CD4-positive, alpha-beta T cell treated with Interferon alpha-2 for 1 hour (primary cell): ENCODE data around the gene RNF222.
"Not testable (repeated sequence)": the region's sequence is repeated elsewhere in the genome, so short reads cannot be mapped to it uniquely, and the experiment has no call there.

ENCODE experiments used
- DNase-seq, 2 donors: peaks; one replicate each; pipeline ENCODE4 v3.0.0-alpha.2; 2020 to 2022

RNF222 gene

DNA sequence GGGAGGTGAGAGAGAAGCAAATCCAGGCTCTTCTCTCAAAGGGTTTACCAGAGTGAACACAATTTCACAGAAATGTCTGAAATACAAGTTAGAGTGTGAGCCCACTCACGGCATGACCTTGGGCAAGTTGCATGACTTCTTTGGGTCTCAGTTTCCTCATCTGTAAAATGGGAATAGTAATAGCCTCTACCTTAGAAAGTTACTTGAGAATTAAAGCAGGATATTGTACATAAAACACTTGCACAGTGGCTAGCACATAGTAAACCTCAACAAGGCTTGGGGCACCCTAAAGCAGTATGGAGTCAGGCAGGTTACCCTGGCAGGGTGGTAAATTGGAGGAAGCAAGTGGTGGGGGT lies 13.2 kb upstream of the RNF222 start:
- no peak for DNase-seq

DNA sequence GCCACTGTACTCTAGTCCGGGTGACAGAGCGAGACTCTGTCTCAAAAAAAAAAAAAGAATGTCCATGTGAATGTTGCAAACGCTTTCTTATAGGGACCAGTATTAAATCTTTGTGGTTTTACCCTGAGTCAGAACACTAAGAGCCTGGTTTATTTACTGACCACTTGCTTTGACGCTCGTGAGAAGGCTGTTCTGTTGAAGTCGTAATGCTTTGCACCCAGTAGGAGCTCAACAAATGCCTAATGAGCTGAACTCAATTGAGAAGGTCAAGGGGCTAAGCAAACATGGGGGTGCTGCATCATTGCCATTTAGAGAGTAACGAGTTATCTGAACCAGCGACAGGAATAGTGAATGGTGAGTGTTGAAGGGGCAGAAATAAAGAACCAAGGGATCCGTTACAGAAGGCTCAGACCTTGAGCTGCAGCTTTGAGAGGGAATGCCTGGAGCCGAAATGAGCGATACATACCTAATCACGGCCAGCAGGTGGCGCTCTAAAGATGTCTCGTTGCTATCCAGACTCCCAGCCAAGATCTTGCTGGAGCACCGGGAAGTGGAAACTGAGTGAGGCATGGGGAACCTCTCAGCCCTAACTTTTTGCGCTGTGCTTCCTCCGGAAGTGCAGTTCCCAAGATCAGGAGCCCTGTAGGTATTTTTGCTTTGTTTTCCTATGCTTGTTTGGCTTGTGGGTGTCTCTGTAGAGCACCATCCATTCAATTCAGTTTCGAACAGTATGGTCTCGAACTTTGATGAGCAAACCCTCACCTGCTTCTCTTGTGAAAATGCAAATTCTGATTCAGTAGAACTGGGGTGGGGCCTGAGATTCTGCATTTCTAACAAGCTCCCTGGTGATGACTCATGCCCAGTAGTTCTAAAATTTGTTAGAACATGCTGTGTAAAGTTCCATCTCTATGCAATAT lies 12.6 kb upstream of the RNF222 start:
- DNase-seq, result peak; percentile 72 to 79

DNA sequence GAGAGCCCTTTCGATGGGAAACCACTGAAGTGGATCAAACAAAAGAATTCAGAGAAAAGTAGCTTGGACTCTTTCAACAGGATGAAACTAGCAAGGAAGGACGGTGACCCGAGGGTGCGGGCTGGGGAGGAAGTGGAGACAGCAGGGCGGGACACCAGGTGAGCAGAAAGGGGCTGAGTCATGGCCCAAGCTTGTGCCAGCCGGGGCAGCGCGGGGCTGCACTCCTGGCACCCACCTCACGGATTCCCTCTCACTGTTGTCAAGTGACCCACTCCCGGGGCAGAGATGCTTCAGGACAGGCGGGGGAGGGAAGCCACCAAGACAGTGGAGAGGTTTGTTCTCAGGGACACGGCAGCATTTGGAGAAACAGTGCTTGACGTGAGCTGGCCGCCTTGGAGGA lies 10.7 kb upstream of the RNF222 start:
- DNase-seq, result no peak

DNA sequence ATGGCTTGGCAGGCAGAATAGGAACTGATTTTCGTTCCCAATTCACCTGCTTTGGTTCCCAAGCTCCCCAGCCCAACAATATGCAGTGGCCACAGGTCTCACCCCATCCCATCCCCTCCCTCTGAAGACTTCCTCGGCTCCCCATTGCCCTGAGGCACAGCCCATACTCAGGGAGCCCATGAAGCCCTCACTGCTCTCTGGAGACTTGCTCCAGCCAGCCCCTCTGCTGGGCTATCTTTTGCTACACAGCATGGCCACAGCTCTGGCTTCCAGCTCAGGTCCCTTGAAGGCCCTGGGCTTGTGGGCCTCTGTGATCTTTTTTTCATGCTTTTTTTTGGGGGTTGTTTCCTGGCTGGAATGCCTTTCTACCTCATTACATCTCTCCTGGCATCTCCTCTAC lies 8.5 kb upstream of the RNF222 start:
- DNase-seq, result no peak

DNA sequence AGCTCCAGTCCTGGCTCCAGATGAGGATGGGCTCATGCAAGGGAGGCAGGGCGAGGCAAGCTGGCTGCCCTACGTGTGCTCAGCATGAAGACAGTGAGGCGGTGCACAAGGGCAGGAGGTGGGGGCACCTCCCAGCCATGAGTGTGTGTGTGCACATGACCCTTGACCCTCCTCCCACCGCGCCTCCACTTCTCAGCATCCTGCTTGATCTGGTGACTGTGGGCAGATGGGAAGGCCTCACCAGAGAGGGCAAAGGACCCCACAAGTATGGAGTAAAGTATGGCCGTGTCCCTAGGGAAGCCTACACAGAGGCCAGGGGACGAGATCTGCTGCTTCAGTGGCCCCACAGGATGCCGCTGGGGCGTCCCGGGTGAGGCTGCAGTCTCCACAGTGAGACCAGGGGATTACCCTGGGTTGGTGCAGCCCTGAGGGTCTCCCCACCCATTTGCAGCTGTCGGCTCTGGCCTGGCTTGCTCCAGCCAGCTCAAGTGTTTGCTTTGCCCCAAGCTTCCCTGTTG lies 7.9 kb upstream of the RNF222 start:
- no peak for DNase-seq

DNA sequence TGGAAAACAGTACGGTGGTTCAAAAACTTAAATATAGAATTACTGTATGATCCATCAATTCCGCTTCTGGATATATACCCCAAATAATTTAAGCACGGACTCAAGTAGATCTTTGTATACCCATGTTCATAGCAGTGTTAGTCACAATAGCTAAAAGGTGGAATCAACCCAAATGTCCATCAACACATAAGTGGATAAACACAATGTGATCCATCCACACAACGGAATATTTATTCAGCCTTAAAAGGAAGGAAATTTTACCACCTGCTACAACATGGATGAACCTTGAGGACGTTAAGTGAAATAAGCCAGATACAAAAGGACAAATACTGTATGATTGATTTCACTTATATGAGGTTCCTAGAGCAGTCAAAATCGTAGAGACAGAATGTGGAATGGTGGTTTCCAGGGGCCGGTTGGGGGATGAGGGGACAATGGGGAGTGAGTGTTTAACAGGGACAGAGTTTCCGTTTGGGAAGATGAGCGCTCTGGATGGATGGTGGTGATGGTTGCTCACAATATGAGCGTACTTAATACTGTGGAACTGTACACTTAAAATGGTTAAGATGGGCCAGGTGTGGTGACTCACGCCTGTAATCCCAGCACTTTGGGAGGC lies 5.4 kb upstream of the RNF222 start:
- DNase-seq, result no peak

DNA sequence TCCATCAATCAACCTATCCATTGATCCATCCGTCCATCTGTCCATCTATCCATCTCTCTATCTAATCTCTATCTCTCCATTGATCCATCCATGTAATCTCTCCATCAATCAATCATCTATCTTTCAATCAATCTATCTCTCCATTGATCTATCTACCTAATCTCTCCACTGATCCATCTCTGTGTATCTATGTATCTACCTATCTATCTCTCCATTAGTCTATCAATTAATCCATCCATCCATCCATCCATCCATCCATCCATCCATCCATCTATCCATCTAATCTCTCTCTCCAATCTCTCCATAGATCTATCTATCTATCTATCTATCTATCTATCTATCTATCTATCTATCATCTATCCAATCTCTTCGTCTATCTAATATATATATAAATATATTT lies 3.5 kb upstream of the RNF222 start:
- DNase-seq, result no peak

DNA sequence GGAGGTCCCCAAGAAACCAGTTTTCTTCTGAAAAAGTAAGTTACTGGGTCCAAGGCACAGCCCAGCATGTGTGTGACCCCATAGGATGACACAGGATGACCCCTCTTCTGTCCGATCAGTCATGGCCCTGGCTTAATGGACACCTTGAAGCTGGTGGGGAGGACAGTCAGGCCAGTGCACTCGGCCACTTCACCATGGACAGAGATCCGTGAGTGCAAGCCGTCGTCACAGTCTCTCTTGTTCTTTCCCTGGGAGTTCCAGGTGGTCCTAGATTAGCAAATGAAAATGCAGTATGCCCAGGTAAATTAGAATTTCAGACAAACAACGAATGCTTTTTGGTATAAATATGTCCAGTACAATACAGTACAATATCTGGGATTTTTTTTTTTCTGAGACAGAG lies 1.4 kb upstream of the RNF222 start:
- no peak for DNase-seq

DNA sequence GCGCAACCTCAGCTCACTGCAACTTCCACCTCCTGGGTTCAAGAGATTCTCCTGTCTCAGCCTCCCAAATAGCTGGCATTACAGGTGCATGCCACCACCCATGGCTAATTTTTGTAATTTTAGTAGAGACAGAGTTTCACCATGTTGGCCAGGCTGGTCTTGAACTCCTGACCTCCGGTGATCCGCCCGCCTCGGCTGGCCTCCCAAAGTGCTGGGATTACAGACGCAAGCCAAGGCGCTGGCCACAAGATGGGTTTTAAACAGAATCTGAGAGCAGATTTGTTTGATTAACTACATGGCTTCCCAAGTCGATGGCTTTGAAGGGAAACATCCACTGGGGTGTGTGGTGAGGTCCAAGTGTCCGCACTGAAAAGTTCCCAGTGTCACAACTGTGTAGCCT lies 3.1 kb downstream of the RNF222 start:
- DNase-seq, result not testable (repeated sequence)

DNA sequence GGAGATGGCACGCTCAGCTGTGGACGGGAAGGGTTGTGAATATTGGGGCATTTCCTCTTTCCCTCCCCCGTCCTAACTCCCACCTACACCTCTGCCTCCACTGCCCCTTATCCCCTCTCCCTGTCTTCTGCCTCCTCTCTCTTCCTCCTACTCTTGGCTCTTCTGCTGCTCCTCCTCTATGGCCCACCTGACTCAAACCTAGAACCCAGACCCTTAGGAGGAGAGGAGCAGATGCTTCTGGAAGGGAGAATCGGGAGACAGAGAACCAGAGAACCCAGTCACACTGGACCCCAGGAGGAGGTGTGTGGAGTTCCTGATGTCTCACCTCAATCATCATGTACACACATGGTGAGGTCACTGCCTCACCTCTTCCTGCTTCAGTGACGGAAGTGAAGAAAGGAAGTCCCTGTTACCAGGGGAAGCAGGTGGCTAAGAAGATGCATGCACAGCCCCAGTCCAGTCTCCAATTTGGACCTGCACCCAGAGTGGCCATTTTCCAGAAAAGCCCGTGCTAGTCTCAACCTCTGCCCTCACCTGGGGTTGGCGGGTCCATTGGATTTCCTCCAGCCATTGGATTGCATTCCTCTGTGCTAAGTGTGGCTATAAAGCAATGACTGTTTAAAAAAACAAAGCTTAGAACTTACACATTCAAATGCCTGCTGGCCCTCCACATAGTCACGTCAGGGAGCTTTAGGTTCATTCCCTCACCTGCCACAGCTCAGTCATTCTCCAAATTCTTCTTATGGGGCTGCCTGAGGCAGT lies 4.0 kb downstream of the RNF222 start:
- peak; percentile 53 to 67 for DNase-seq

DNA sequence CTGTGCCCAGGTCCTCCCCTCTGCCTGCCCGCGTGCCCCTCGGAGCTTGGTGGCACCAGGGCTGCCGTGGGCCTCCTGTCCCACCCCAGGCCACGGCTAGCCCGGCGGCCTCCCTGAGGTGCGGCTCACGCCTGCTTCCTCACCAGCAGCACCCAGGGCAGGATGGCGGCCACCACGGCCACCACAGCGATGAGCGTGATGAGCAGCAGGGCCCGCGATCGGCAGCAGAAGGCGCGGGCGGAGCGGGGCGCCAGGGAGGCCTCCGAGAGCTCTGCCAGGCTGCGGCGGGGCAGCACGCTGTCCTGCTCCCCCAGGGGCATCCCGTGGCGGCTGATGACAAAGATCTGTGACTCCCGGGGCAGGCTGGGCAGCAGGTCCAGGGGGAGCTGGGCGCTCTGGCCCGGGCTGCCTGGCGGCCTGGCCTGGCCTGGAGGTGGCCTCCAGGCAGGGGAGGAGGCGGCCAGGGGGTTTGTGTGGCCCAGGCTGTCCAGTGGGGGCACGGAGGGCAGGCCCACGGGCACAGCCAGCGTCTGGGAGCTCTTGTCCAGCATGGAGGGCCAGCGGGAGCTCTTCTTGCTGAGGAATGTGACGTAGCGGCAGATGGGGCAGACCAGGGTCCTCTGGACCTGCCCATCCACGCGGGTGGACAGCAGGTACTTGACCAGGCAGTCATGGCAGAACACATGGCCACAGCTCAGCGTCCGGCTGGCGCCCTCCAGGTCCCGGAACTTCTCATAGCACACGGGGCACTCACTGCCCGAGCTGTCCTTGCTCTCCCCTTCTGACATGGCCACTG lies 4.8 kb downstream of the RNF222 start:
- DNase-seq, result no peak

DNA sequence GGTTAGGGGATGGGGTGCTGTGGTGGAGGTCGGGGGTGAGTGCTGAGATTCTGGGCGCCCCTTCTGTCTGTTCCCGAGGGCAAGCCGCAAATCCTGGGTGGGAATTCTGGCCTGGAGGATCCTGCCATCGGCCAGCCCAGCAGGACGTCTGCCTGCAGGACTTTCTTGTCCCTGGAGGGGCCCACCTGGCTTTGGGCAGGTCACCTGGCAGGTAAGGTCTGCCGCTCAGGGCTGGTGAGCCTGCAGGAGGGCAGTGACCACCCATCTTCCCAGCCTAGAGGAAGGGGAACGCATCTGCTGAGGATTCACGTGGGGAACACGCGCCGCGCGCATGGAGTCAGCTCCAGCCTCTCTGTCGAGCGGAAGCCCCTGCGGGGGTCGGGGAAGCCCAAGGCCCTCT lies 5.4 kb downstream of the RNF222 start:
- DNase-seq, result no peak

DNA sequence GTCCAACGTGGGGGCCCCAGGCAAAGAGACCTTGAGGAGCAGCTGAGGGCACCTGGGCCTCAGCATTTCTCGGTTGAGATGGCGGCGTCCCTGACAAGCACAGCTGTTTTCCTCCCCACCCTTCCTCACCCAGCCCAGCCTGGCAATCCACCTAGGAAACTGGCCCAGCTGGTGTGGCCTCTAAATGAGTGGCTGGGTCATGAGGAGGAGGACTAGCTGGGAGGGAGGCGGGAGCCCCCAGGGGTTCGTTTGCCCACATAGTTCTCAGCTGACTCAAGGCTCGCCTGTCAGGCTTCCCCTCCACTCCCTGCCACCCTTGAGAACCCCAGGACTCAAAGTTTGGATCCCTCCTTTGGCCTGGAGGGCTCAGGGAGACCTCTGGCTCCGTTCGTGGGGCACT lies 5.9 kb downstream of the RNF222 start:
- DNase-seq, result no peak

DNA sequence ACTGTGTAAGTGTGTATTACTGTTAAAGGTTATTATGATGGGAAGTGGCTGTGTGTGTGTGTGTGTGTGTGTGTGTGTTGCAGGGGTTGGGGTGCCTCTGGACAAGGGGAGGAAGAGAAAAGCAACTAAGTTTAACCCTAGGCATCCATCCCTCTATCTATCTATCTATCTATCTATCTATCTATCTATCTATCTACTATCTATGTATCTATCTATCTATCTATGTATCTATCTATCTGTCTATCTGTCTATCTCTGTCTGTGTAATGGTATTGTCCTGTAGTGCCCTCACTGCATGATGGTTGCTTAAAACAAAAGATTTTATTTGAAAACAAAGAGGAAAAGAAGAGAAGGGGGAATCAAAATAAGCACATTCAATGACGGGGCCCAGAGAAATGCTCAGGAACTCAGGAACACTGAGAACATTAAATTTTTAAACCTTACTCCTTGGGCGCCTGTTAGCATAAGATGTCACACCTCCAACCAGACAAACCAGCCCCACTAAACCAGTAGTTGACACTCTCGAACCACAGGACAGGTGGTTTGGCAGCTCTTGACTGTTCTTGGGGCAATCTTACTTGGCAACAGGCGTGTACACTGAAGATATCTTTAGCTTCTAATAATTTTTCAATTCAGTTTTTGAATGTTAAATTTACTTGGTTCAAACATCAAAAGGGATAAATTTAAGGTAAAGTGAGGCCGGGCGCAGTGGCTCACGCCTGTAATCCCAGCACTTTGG lies 9.5 kb downstream of the RNF222 start:
- peak; percentile 27 to 57 for DNase-seq

DNA sequence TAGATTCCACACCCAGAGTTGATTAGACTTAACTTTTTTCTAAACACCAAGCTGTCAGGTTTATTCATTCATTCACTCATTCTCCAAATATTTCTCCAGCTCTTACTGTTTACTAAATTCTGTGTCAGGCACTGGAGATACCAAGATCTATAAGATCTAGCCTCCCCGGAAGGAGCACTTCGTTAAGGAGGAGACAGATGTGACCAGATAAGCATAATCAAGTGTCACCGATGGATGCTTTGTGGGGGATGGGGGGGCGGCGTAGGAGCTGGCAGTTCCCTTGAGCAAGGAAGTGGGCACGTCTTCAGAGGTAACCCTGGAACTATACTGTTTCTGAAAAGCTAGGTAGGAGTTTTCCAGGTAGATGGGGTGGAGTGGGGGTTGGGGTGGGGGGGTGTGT lies 10.8 kb downstream of the RNF222 start:
- no peak for DNase-seq

DNA sequence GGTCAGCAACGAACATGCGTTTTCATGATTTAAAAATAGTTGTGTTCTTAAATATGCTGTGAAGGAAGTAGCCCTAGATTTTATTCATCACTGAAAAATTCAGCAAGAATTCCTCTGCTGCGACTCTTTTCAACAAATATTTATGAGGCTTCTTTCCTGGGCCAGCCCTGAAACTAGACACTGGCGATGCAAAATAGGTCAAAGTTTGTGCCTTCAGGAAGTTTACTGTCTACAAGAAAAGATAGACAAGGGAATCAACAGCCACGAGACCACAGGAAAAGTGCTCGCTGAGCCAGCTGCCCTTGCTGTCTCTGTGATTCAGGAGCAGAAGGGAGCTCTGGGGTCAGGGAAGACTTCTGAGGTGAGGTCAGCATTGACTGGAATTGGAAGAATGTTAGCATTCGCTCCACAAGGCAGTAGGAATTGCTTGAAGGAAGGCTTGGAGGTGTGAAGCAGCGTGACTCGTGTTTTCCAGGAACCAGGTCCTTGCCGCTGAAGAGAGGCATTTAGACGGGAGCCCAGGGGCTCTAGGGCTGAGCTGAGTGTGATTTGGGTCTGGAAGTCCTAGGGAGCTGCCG lies 12.7 kb downstream of the RNF222 start:
- DNase-seq, result no peak

DNA sequence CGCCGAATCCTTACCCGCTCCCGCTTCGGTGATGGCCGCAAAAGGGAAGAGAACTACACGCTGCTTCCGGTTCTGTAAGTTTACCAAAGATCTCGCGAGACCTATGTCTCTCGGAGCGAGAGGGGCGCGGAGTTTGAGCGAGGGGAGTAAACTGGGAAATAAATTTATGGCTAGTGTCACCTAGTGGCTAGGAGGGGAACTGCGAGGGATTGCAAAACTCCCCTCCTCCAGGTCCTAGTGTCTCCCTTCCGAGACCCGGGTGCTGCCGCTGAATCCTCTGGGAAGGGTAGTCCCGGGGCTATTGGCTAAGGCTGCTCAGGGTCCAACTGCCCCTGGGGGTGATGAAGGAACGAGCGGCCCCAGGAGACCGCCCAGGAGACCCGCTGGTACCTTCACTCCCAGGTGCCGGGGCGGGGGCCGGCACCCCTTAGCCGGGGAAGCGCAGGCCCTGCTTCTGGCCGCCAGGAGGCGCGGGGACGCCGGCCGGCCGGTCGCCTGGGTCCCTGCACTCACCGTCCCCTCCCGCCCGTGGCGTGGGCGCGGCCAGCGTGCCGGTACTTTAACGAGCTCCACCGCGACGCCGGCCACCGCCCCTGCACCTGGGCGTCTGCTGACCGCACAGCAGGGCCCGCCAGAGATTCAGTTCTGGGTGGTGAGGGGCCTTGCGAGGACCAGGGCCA lies 14.3 kb downstream of the RNF222 start, which contains the start of gene RPL26:
Gene RPL26, minus strand, starts transcription at position 51 of the 680 bp plus-strand sequence. CDS start 883 bp downstream, outside the sequence.
- DNase-seq, result peak; percentile 97 to 98

DNA sequence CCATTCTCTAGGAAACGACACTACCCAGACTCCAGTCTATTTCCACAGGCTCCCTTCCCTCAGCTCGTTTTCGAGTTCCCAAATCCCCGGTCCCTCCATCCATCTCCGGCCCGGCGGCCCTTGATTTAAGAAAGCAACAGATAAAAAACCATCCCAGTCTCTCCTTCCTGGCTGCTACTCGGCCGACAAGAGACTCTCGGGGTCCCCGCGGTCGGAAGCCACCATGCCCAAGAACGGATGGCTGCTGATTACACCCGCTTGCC lies 14.8 kb downstream of the RNF222 start:
- no peak for DNase-seq

DNA sequence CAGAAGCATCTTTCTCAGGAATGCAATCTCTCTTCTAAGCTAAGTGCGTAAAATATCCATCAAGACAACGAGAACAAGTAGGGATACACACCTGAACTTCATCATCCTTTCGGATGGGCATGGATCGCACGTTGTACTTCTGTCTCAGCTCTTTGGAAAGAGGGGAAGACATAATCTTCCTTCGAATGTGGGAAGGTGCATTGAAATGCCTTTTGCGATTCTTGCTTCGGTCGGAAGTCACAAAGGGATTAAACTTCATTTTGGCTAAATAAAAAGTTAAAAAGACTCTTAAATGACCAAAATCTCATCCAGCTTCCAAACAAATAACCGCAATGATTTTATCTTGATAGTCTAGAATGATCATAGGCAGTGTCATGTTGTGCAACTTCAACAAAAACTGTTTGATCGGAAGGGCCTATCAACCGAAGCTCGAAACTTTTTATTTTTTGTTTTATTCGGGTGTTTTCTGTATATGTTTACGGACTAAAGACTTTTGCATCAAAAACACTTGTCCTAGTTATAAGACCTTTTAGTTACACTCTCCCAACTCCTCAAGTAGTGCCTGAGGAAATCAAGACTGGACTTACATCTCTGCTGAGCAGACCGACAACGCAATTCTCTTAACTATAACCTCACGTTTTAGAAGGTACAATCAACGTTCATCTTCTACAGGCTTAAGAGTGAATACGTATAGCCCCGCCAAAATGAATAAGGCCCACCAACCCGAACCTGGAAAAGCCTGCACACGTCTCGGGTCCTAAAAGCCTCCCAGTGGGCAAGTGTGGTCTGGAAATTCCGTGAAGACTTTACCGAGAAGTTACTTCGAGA lies 15.4 kb downstream of the RNF222 start:
- peak in 1 of 2 donors; percentile 23 for DNase-seq

DNA sequence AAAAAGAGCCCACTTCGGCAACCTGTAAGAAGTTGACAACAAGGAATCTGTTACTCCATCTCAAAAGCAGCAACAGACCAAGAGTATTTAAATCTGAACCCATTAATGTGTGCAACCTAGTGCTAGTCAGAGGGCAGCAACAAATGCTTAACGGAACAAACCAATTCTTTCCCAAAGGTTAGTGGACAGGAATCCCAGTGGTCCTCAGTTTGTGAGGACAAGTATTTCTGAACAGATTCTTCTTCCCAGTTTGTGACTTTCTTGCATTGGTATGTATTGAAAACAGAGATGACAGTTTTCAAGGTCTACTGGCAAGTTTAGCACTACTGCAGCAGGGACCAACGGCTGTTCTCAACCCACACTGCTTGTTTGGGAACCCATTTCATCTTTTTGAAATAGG lies 17.6 kb downstream of the RNF222 start:
- DNase-seq, result no peak
